Vagina (tissue), 2 donors: ENCODE data around the gene PACSIN1.

Source experiments
- POLR2A ChIP-seq, 2 donors: fragments of 450-650 bp; IDR thresholded peaks; one replicate each; pipeline ENCODE4 v1.6.1; 2017; ENCODE audit warnings: antibody characterized with exemption in 2 of 2, mild to moderate bottlenecking in 2 of 2, moderate library complexity in 2 of 2
- POLR2AphosphoS5 ChIP-seq, 2 donors: sonication (generic); formaldehyde crosslinking; IDR thresholded peaks; one replicate each; pipeline ENCODE4 v1.9.0; 2017; ENCODE audit warnings: antibody characterized with exemption in 2 of 2, mild to moderate bottlenecking in 2 of 2, low read depth in 1 of 2; ENCODE audit not compliant: insufficient read depth in 1 of 2
- TF ChIP-seq, protein P1 (sequence below), 3 experiments: fragments of 450-650 bp in 2 of 3; fragments of 200-600 bp in 1 of 3; sonication (generic) in 1 of 3; IDR thresholded peaks; one replicate each; pipeline ENCODE4 v1.5.1; 2017 to 2019; ENCODE audit warnings: antibody characterized with exemption in 3 of 3, mild to moderate bottlenecking in 2 of 3, moderate library complexity in 2 of 3

DNA sequence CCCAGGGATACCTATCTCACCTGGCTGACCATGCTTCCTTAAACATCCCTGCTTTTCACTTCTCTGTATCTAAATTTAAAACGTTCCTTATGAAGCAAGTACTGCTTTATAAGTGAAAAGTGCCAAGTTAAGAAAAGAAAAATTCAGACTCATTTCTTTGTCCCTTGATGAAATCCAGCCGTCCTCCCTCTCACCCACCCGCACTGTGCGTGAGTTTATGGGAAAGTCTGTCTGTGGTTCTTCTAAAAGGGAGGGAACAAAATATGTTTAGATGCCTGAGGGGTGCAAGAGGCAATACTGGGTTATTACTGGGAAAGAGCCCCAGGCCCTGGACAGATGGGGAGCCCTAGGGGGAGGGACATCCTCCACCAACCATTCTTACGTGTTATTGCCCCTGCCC lies 59.1 kb downstream of the PACSIN1 start:
- TF ChIP-seq, protein P1, sequence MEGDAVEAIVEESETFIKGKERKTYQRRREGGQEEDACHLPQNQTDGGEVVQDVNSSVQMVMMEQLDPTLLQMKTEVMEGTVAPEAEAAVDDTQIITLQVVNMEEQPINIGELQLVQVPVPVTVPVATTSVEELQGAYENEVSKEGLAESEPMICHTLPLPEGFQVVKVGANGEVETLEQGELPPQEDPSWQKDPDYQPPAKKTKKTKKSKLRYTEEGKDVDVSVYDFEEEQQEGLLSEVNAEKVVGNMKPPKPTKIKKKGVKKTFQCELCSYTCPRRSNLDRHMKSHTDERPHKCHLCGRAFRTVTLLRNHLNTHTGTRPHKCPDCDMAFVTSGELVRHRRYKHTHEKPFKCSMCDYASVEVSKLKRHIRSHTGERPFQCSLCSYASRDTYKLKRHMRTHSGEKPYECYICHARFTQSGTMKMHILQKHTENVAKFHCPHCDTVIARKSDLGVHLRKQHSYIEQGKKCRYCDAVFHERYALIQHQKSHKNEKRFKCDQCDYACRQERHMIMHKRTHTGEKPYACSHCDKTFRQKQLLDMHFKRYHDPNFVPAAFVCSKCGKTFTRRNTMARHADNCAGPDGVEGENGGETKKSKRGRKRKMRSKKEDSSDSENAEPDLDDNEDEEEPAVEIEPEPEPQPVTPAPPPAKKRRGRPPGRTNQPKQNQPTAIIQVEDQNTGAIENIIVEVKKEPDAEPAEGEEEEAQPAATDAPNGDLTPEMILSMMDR (IDR thresholded peaks at IDR 0.05) = no peak
- no peak for TF ChIP-seq POLR2A (IDR thresholded peaks at IDR 0.05)
- TF ChIP-seq POLR2AphosphoS5 (IDR thresholded peaks at IDR 0.05; ENCODE audit: insufficient read depth in 1 of 2, low read depth in 1 of 2) = no peak
